ENCODE results near the gene ZNF227. TPM values are rescaled to one million over a fixed set of nuclear protein-coding genes. Genes with fewer than 3 reads are reported as not detected.
A peak's percentile ranks its signal among the peaks of the same experiment; 100 is the strongest.
"Not testable (repeated sequence)": the region's sequence is repeated elsewhere in the genome, so short reads cannot be mapped to it uniquely, and the experiment has no call there.

Gene ZNF227
- total RNA-seq, 1 experiment from 2014 or later, result 8.7 TPM

- H3K9ac ChIP-seq (ENCODE audit: low read length), result no peak overlapping the region
- BruUV-seq (replicated peaks), result TSS peak; percentile 6
- ATAC-seq, result no peak
- no peak overlapping the region for H3K4me2 ChIP-seq (ENCODE audit: low read length)
- H3K36me3 ChIP-seq (ENCODE audit: low read depth, low read length), result peaks cover 45% of the 10 kb centered on the region
- no peaks in the 10 kb centered on the region for H3F3A ChIP-seq (ENCODE audit: low read length, unreplicated experiment)
- H3K9me3 ChIP-seq (ENCODE audit: low read length), result no peaks in the 10 kb centered on the region
- H3K9me2 ChIP-seq (replicated peaks; ENCODE audit: low read length), result no peaks in the 10 kb centered on the region
- no peaks in the 10 kb centered on the region for H3K27me3 ChIP-seq (ENCODE audit: low read length)
- no peaks in the 10 kb centered on the region for H4K20me1 ChIP-seq (ENCODE audit: low read length)
- no peak overlapping the region for H3K27ac ChIP-seq (ENCODE audit: low read length)
- H3K79me2 ChIP-seq (ENCODE audit: low read length), result no peaks in the 10 kb centered on the region
- H3K4me1 ChIP-seq (ENCODE audit: insufficient read depth, low read length), result no peaks in the 10 kb centered on the region
- H2AFZ ChIP-seq (ENCODE audit: low read length), result no peak overlapping the region
- H3K4me3 ChIP-seq (ENCODE audit: low read length), result no peak overlapping the region
- intact Hi-C loops (cut with micrococcal nuclease), result no loop called here
- CTCF ChIA-PET, result no interaction called here
- POLR2A ChIA-PET (ENCODE audit: unreplicated experiment), result no interaction called here
- TF ChIP-seq CTCF (conservative IDR thresholded peaks at IDR 0.05; ENCODE audit: low read depth, low read length), result no peak
- TF ChIP-seq EZH2phosphoT487 (IDR thresholded peaks at IDR 0.05; ENCODE audit: borderline replicate concordance, low read length), result no peak
- no peak for TF ChIP-seq EZH2 (IDR thresholded peaks at IDR 0.05; ENCODE audit: low read length, unreplicated experiment)
- DNase-seq, result no peak
Measured at GRCh38 chr19:44236384-44236783, 24.1 kb downstream of the ZNF227 start.

- BruUV-seq (replicated peaks); H2AFZ ChIP-seq (ENCODE audit: low read length); H3K9ac ChIP-seq (ENCODE audit: low read length); H3K36me3 ChIP-seq (ENCODE audit: low read depth, low read length); H3K4me2 ChIP-seq (ENCODE audit: low read length); H4K20me1 ChIP-seq (ENCODE audit: low read length); H3K27me3 ChIP-seq (ENCODE audit: low read length); POLR2A ChIA-PET (ENCODE audit: unreplicated experiment); H3K4me3 ChIP-seq (ENCODE audit: low read length); H3K4me1 ChIP-seq (ENCODE audit: insufficient read depth, low read length); ATAC-seq; H3K27ac ChIP-seq (ENCODE audit: low read length); CTCF ChIA-PET; DNase-seq; H3K9me2 ChIP-seq (replicated peaks; ENCODE audit: low read length); H3F3A ChIP-seq (ENCODE audit: low read length, unreplicated experiment); intact Hi-C loops (cut with micrococcal nuclease); H3K9me3 ChIP-seq (ENCODE audit: low read length); H3K79me2 ChIP-seq (ENCODE audit: low read length): not testable (repeated sequence)
Measured at GRCh38 chr19:44252332-44252731, 40.0 kb downstream of the ZNF227 start.

GRCh38 chr19:44253392-44253791, 41.1 kb downstream of the ZNF227 start:
- H2AFZ ChIP-seq (ENCODE audit: low read length); H3K27ac ChIP-seq (ENCODE audit: low read length); CTCF ChIA-PET; H3F3A ChIP-seq (ENCODE audit: low read length, unreplicated experiment); H3K9ac ChIP-seq (ENCODE audit: low read length); H3K9me3 ChIP-seq (ENCODE audit: low read length); H3K4me1 ChIP-seq (ENCODE audit: insufficient read depth, low read length); BruUV-seq (replicated peaks); H4K20me1 ChIP-seq (ENCODE audit: low read length); DNase-seq; H3K79me2 ChIP-seq (ENCODE audit: low read length); H3K4me2 ChIP-seq (ENCODE audit: low read length); H3K27me3 ChIP-seq (ENCODE audit: low read length); POLR2A ChIA-PET (ENCODE audit: unreplicated experiment); intact Hi-C loops (cut with micrococcal nuclease); ATAC-seq; H3K4me3 ChIP-seq (ENCODE audit: low read length); H3K9me2 ChIP-seq (replicated peaks; ENCODE audit: low read length); H3K36me3 ChIP-seq (ENCODE audit: low read depth, low read length): not testable (repeated sequence)

- Histone ChIP-seq H4K20me1 (ENCODE audit: low read length) (no peaks in the 10 kb centered on the region), H3K4me2 (ENCODE audit: low read length) (no peak overlapping the region), H3K36me3 (ENCODE audit: low read depth, low read length) (no peaks in the 10 kb centered on the region), H3K79me2 (ENCODE audit: low read length) (no peaks in the 10 kb centered on the region), H3K4me3 (ENCODE audit: low read length) (no peak overlapping the region), H3K27ac (ENCODE audit: low read length) (no peak overlapping the region), H3K9me2 (replicated peaks; ENCODE audit: low read length) (no peaks in the 10 kb centered on the region), H2AFZ (ENCODE audit: low read length) (no peak overlapping the region), H3K9me3 (ENCODE audit: low read length) (no peaks in the 10 kb centered on the region), H3K27me3 (ENCODE audit: low read length) (no peaks in the 10 kb centered on the region), H3K4me1 (ENCODE audit: insufficient read depth, low read length) (0 out of 2 replicates have a peak, but pooled peaks cover 4% of the 10 kb centered on the region), H3K9ac (ENCODE audit: low read length) (no peak overlapping the region), H3F3A (ENCODE audit: low read length, unreplicated experiment) (no peaks in the 10 kb centered on the region)
- no peak for ATAC-seq
- intact Hi-C loops (cut with micrococcal nuclease), result no loop called here
- no peak for TF ChIP-seq EZH2phosphoT487 (IDR thresholded peaks at IDR 0.05; ENCODE audit: borderline replicate concordance, low read length)
- no peak for TF ChIP-seq EZH2 (IDR thresholded peaks at IDR 0.05; ENCODE audit: low read length, unreplicated experiment)
- no peak for TF ChIP-seq CTCF (conservative IDR thresholded peaks at IDR 0.05; ENCODE audit: low read depth, low read length)
- DNase-seq, result no peak
- ChIA-PET POLR2A (ENCODE audit: unreplicated experiment) (no interaction called here), CTCF (no interaction called here)
- BruUV-seq (replicated peaks), result no TSS peak
Measured at GRCh38 chr19:44254496-44254895, 42.2 kb downstream of the ZNF227 start.

All from PC-3 (cell line).